Iris pigment epithelial cell (primary cell): ENCODE data around the gene CNOT8.
A peak's percentile ranks its signal among the peaks of the same experiment; 100 is the strongest.

Source experiments
- DNase-seq: peaks from one replicate; pipeline ENCODE4 v3.0.0-alpha.2; 2011; ENCODE audit warnings: low read depth

Gene CNOT8

GRCh38 chr5:154923441-154924430, 65.3 kb downstream of the CNOT8 start:
- peak; percentile 81 for DNase-seq
